Gastrocnemius medialis (tissue), 4 donors: ENCODE results near the gene DBX1.

ENCODE experiments used
- CTCF ChIP-seq, 5 experiments: fragments of 450-650 bp in 3 of 5; fragments of 200-600 bp in 2 of 5; sonication (generic) in 2 of 5; IDR thresholded peaks in 4 of 5; conservative IDR thresholded peaks in 1 of 5; 1 replicate in 4 of 5; 2 replicates in 1 of 5; pipeline ENCODE4 v1.5.1; 2016 to 2019; ENCODE audit warnings: antibody characterized with exemption in 5 of 5, mild to moderate bottlenecking in 3 of 5, moderate library complexity in 3 of 5
- POLR2A ChIP-seq, 2 donors: fragments of 450-650 bp; IDR thresholded peaks; one replicate each; pipeline ENCODE4 v1.6.1; 2017; ENCODE audit warnings: antibody characterized with exemption in 2 of 2, mild to moderate bottlenecking in 2 of 2, moderate library complexity in 2 of 2

GRCh38 chr11:20162824-20163782 lies 2.8 kb upstream of the DBX1 start:
- TF ChIP-seq CTCF (IDR thresholded peaks at IDR 0.05 in 4 of 5, conservative IDR thresholded peaks at IDR 0.05 in 1 of 5) (no peak), POLR2A (IDR thresholded peaks at IDR 0.05) (no peak)
